Measurements from ENCODE around the gene TLCD1.

The TLCD1 gene

DNA sequence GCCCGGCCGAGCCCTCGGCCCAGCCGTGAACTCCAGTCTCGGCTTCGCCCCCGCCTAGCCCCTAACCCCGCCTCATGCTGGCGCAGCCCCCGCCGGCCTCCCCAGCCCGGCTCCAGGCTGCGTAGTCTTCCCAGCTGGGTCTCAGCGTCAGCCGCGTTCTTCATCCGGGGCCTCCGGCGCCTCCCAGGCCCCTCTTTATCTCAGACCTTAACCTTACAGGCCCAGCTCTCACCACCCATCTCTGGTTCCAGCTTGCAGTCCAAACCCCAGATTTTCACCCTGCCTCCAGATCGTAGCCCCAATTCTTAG, 14.4 kb downstream of the TLCD1 start, which contains the start of gene PROCA1:
Gene PROCA1 (minus strand): TSS at position 166 of the 309 bp plus-strand sequence. CDS start 228 bp downstream, outside the sequence.
- in situ Hi-C loops (cut with MboI; ENCODE audit: low pct_unique_long_range_greater_than_20kb, low sequenced_read_pairs, unreplicated experiment): no loop called here
- peak; percentile 61 for DNase-seq (ENCODE audit: low spot score)
- TF ChIP-seq, protein P1, sequence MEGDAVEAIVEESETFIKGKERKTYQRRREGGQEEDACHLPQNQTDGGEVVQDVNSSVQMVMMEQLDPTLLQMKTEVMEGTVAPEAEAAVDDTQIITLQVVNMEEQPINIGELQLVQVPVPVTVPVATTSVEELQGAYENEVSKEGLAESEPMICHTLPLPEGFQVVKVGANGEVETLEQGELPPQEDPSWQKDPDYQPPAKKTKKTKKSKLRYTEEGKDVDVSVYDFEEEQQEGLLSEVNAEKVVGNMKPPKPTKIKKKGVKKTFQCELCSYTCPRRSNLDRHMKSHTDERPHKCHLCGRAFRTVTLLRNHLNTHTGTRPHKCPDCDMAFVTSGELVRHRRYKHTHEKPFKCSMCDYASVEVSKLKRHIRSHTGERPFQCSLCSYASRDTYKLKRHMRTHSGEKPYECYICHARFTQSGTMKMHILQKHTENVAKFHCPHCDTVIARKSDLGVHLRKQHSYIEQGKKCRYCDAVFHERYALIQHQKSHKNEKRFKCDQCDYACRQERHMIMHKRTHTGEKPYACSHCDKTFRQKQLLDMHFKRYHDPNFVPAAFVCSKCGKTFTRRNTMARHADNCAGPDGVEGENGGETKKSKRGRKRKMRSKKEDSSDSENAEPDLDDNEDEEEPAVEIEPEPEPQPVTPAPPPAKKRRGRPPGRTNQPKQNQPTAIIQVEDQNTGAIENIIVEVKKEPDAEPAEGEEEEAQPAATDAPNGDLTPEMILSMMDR (IDR thresholded peaks at IDR 0.05; ENCODE audit: extremely low read depth, insufficient read depth, missing control alignments): no peak

DNA sequence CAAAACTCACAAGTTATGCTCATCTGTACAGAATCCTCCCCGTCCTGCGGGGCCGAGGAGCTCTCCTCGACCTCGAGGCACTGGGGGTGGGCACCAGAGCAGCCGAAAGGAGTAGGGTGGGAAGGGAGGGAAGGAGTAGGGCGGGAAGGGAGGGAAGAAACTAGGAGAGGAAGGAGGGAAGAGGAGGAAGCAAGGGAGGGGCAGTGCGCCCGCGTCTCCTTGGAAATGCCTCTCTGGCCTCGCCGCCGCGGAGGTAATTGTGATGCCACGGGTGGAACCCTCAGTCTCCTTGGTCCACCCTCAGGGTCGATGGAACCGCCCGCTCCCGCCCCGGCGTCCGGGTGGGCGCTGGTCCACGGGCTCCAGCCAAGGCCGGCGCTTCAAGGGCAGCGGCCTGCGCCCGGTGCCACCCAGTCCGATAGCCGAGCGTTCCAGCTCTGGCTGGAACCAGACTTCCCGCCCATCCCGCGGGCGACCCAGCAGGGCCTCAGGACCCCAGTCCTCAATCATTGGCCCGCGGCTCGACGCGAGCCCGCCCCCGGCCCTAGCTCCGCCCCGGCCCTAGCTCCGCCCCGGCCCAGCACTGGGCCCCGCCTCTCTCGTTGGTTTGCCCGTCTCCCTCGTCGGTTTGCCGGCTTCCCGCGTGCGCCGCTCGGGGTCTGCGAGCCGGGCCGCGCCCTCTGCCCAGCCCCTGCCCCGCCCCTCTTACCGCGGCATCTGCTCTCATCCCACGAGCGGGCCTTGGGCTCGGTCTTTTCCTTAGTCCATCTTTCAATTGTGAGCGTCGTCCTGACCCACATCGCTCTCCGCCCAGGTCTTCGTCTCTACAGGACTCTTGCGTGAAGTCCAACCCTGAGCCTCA, 14.9 kb downstream of the TLCD1 start:
- peak; percentile 98 for DNase-seq (ENCODE audit: low spot score)
- in situ Hi-C loops (cut with MboI; ENCODE audit: low pct_unique_long_range_greater_than_20kb, low sequenced_read_pairs, unreplicated experiment): no loop called here
- TF ChIP-seq, protein P1 (IDR thresholded peaks at IDR 0.05; ENCODE audit: extremely low read depth, insufficient read depth, missing control alignments): no peak

DNA sequence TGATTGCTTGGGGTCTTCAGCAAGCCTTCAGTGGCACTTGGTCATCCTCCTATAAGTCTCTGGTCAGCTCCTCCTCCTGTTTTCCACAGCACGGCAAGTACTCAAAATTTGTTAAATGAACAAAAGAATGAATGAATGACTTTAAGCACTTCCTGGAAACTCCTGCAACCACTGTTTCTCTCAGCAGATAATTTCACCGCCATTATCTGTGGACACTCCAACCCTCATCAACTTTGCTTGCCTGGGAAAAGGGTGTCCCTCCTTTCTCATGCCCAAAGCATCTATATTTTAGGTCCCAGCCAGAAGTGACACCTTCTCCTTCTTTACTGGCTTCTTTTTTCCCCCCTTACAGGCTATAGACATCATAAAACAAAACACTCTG, 18.7 kb downstream of the TLCD1 start:
- in situ Hi-C loops (cut with MboI; ENCODE audit: low pct_unique_long_range_greater_than_20kb, low sequenced_read_pairs, unreplicated experiment): no loop called here
- TF ChIP-seq, protein P1 (IDR thresholded peaks at IDR 0.05; ENCODE audit: extremely low read depth, insufficient read depth, missing control alignments): no peak
- DNase-seq (ENCODE audit: low spot score): no peak

DNA sequence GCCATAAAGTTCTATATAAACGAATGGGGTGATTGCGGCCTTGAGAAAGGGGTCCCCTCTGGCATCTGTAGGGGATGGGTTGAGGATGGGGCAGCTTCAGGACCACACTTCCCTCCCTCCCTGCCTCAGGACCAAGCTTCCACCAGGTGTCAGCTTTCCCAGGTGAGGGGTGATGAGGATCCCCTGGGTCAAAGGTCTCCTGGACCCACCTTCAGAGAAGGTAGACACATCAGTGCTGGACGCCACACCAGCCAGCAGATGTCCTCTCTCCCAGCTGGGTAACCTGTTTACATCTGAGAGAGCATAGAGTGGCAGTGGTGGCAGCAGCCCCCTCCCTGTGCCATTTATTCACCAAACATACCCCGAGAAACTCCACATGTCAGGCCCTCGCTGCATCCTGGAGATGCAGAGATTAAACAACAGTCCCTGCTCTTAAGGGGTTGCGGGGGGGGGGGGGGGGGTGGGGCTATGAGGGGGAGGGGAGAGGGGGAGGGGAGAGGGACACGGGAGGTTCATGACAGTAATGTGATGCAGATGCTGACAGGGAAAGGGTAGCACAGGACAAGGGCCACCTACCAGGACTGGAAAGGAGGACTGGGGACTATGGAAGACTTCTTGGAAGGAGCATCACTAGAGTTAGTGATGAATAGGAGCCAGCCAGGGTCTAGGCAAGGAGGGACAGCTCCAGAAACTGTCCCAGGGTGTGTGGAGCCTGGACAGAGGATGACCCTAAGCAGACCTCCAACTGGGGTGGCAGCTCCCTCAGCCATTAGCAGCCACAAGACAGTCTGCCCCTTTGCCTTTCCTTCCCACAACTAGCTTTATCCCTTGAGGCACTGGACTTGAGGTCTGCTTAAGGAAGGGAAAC, 19.3 kb downstream of the TLCD1 start:
- no peak for DNase-seq (ENCODE audit: low spot score)
- TF ChIP-seq, protein P1 (IDR thresholded peaks at IDR 0.05; ENCODE audit: extremely low read depth, insufficient read depth, missing control alignments): no peak
- in situ Hi-C loops (cut with MboI; ENCODE audit: low pct_unique_long_range_greater_than_20kb, low sequenced_read_pairs, unreplicated experiment): no loop called here

DNA sequence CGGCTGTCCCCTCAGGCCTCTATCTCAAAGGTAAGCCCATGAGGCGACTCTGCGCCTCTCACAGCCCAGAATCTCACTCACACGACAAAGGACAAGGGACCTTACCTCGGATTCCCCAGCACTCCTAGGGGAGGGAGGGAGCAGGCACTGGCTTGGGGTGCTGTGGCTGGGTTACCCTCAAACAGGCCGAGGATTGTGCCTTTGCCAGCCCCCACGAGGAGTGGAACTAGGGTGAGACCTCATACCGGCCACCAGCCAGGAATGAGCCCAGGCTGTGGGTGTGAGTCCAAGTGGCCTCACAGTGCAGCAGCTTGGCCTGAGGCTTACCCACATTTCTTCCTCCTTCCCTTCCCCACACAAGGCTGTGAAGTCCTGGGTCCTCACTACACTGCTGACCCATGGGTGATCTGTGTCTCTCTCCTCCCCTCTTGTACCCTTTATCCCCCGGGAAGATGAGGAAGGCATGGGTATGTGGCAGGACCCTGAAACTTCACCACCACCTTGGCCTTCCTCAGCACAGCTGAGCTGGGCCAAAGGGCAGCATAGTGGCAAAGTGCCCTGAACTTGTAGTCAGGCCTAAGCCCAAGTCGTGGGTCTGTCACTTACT, 20.2 kb downstream of the TLCD1 start:
- no peak for DNase-seq (ENCODE audit: low spot score)
- in situ Hi-C loops (cut with MboI; ENCODE audit: low pct_unique_long_range_greater_than_20kb, low sequenced_read_pairs, unreplicated experiment): no loop called here
- TF ChIP-seq, protein P1 (IDR thresholded peaks at IDR 0.05; ENCODE audit: extremely low read depth, insufficient read depth, missing control alignments): no peak

DNA sequence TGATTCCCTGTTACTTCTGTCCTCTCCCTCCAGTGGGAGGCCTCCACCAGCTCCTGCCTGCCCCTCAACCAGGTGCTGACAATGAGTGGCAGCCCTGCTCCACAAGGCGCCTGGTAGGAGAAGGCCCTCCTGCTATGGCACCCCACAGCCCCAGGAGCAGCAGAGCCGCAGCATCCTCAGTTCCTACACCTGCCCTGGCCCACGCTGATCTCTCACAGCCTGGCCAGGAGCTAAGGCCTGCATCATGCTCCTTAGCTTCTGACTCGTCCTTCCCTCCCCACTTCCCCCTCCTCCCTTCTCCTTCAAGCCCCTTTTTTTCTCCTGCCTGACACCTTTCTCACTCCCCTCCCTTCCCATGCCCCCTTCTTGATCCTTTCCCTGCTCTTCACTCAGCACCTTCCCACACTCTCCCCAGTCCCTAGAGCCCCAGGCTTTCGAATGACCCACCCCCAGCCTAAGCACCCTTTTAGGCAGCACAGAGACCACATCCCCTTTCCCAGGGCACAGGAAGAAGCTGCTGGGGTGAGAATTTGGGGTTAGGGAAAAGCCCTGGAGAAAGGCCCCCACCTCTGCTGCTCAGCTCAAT, 20.9 kb downstream of the TLCD1 start:
- no peak for DNase-seq (ENCODE audit: low spot score)
- in situ Hi-C loops (cut with MboI; ENCODE audit: low pct_unique_long_range_greater_than_20kb, low sequenced_read_pairs, unreplicated experiment): no loop called here
- TF ChIP-seq, protein P1 (IDR thresholded peaks at IDR 0.05; ENCODE audit: extremely low read depth, insufficient read depth, missing control alignments): no peak
